Lung microvascular endothelial cell (primary cell): ENCODE measurements around the gene RUVBL2. TPM values are rescaled to one million over a fixed set of nuclear protein-coding genes. Genes with fewer than 3 reads are reported as not detected.
"Not testable (repeated sequence)": the region's sequence is repeated elsewhere in the genome, so short reads cannot be mapped to it uniquely, and the experiment has no call there.

Experiments used
- DNase-seq, 2 donors: peaks; one replicate each; pipeline versions ENCODE4 v3.0.0 to v3.0.0-alpha.2; 2010; ENCODE audit warnings: low read depth in 2 of 2
- total RNA-seq: library from RNA; depleted of rRNA; stranded (reverse); fragments of >200 nt; gene quantifications from 2 replicates; pipeline ENCODE4 v1.2.1, GENCODE V29; 2014

The RUVBL2 gene
- total RNA-seq, 1 donor from 2014 or later, result 113 TPM

DNA sequence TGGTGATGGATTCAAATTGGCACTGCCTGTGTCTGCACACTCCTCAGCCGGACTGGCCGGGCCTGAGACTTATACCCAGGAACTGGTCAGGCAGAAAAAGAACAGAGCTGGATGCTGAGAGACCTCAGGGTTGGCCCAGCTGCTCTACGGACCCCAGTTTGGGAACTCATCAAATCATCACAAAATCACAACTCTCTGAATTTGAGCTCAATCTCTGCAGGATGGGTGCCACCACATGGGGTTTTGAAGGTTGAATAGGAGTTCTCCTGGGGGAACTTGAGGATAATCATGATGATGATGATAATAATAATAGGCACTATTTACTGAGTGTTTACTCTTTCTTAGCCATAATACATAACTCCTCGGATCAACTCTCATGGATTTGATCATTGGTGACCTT, 49.0 kb downstream of the RUVBL2 start:
- DNase-seq, result not testable (repeated sequence)

DNA sequence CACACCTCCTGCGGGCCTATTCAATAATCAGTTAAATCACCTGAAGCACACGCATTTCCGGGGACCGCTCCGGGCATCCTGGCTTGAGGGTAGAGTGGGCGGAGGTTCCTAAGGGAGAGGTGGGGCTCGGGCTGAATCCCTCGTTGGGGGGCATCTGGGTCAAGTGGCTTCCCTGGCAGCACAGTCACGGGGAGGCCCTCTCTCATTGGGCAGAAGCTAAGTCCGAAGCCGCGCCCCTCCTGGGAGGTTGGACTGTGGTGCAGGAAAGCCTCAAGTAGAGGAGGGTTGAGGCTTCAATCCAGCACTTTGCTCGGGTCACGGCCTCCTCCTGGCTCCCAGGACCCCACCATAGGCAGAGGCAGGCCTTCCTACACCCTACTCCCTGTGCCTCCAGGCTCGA, 49.9 kb downstream of the RUVBL2 start, which contains the start of gene CGB5:
CGB5 (plus strand) TSS at position 301 of the 400 bp plus-strand sequence. CDS start 362 bp downstream, outside the sequence.
- not testable (repeated sequence) for DNase-seq

GRCh38 chr19:49049011-49049410, 55.3 kb downstream of the RUVBL2 start, which contains the start of gene CGB8:
CGB8 (minus strand) TSS chr19:49049111; CDS start chr19:49048739, 372 bp downstream.
- DNase-seq, result not testable (repeated sequence)

- not testable (repeated sequence) for DNase-seq
These were observed 56.1 kb downstream of the RUVBL2 start for GRCh38 chr19:49049834-49050233.

DNA sequence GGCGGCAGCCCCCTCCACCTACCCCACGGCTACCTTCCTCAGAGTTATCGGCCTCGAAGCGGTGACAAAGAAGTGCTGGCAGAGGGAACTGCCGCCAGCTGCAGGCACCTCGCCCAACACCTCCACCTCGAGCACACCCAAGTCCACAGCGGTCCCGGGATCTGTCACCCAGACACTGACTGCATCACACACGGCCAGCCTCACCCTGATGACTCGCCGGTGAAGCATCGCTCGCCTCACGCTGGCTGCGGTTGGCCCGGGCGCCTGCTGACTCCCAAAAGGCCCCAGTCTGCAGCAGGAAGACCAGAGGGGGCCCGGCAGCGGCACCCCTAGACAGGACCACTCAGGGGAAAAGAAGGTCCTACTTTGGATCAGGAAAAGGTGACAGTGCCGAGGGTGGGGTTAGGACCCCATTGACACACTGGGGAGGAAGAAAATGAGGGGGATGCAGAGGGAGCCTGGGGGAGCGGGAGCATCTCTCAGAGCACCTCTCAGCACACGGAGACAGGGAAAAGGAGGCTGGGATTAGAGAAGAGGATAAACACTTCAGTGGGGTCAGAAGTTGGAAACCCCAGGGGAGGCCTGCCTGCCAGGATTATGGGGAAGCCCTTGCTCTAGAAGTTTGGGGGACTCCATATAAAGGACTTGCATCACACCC, 56.8 kb downstream of the RUVBL2 start:
- DNase-seq, result not testable (repeated sequence)

DNA sequence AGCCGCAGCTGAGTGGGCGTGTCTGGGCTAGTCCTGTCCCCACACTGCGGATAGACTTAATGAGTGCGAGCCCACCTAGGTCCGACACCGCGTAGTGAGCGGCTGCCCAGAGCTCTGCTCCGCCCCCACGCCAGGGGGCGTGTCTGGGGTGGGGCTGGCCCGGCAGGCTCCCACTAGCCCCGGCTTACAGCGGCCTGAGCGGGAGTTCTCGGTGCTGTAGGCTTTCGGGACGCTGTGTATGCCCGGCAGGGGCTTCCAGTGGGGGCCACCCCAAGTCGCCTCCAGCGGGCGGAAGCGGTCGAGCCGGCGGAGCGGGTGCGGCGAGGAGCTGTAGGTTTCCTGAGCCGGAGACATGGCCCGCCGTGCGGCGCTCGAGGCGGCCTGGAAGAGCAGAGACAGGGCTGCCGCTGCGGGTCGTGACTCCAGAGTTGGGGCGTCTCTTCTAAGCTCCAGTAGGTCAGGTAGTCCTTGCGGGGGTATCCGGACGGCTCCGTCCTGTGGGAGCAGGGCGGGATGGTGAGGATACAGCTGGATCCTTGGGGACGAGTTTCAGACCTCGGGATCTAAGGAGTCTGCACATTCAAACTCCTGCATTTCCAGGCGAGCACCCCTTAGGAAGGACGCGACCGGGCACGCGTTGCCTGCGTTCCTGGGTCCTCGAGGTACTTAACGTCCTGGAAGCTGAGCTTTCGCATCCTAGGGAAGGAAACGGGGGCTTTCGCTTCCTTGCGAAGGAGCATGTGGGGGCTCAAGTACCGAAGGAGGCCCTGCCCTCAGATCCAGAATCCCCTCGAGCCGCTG, 62.6 kb downstream of the RUVBL2 start:
- peak; percentile 37 to 65 for DNase-seq

- DNase-seq, result not testable (repeated sequence)
These were observed 63.4 kb downstream of the RUVBL2 start for GRCh38 chr19:49056902-49057596.

DNA sequence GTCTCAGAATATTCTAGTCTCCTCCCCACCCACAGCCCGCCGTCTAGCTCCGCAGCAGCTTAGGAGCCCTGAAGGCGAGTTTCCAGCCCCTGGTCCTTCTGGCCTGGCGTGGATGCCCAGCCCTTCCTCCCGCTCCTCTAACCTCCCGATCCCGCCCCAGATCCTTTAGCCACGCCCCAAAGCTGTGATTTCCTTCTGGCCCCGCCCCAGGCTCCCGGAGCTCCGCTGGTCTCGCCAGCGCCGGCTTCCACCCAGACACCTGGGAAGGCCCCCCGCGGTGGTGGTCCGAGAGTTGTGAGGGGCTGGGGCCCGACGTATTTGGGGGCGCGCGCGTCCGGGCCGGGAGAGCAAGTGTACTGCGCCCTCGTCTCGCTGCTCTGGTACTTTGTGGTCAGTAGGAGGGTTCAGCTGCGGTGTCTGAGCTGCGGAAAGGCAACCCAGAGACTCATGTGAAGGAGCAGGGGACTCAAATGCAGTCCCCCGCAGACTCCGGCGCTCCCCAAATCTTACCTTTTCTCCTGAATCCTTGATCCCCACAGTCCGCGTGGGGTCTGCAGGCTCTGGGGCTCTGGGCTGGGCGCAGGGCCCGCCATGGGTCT, 64.0 kb downstream of the RUVBL2 start, which contains the start of gene CGB7:
CGB7 (minus strand) TSS at position 114 of the 599 bp plus-strand sequence. CDS start 2,374 bp downstream, outside the sequence.
- DNase-seq, result peak; percentile 25 to 33

DNA sequence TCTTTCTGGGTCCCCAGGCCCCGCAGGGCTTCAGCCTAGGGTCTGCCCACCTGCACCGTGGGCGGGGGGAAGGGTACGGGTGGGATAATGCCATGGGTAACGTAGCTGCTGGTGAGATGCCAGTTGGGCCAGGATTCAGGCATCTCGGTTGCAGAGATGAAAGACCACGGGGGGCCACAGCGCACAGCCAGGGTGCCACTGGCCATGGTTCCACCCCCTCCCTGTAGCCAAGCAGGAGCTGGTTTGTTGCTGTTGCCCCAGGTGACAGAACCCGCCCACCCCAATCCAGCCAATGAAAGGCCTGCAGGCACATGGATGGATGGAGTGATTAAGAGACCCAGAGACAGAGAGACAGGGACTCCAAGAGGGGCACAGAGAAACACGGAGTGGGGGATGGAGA, 64.9 kb downstream of the RUVBL2 start:
- DNase-seq, result peak in 1 of 2 donors; percentile 49

- DNase-seq, result no peak
These were observed 65.4 kb downstream of the RUVBL2 start for GRCh38 chr19:49059053-49059452.

DNA sequence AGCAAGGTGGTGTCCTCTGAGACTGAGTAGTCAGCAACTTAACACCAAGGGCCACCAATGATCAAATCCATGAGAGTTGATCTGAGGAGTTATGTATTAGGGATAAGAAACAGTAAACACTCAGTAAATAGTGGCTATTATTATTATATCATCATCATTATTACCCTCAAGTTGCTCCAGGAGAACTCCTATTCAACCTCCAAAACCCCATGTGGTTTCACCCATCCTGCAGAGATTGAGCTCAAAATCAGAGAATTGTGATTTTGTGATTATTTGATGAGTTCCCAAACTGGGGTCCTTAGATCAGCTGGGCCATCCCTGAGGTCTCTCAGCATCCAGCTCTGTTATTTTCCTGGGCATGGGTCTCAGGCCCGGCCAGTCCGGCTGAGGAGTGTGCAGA, 67.3 kb downstream of the RUVBL2 start:
- DNase-seq, result no peak

DNA sequence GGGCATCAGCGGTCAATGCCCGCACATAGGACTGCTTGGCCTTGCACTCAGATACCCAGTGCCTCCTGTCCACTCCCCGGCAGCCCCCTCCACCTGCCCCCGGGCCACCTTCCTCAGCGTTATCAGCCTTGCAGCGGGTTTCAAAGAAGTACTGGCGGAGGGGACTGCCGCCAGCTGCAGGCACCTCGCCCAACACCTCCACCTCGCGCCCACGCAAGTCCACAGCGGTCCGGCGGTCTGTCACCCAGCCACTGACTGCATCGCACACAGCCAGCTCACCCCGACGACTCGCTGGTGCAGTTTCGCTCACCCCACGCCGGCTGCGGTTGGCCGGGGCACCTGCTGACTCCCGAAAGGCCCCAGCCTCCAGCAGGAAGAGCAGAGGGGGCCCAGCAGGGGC, 67.8 kb downstream of the RUVBL2 start:
- DNase-seq, result no peak

DNA sequence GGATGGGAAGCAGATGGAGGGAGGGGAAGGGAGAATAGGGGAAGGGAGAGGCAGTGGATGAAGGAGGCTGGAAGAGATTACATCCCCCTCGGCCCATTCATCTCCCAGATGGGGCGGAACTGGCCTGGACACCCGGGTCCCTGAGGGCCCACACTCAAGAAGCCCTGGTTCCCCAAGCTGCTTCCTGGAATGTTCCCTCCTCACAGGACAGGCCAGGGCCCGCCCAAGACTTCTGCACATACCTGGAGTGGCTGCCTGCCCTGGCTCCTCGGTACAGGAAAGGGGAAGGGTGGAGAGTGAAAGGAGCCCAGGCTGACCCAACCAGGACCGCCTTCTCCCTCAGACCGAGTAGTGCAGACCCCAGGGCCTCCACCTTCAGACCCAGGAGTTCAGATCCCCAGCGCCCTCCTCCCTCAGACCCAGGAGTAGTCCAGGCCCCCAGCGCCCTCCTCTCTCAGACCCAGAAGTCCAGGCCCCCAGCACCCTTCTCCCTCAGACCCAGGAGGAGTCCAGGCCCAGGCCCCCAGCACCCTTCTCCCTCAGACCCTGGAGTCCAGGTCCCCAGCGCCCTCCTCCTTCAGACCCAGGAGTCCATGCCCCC, 70.4 kb downstream of the RUVBL2 start:
- no peak for DNase-seq

DNA sequence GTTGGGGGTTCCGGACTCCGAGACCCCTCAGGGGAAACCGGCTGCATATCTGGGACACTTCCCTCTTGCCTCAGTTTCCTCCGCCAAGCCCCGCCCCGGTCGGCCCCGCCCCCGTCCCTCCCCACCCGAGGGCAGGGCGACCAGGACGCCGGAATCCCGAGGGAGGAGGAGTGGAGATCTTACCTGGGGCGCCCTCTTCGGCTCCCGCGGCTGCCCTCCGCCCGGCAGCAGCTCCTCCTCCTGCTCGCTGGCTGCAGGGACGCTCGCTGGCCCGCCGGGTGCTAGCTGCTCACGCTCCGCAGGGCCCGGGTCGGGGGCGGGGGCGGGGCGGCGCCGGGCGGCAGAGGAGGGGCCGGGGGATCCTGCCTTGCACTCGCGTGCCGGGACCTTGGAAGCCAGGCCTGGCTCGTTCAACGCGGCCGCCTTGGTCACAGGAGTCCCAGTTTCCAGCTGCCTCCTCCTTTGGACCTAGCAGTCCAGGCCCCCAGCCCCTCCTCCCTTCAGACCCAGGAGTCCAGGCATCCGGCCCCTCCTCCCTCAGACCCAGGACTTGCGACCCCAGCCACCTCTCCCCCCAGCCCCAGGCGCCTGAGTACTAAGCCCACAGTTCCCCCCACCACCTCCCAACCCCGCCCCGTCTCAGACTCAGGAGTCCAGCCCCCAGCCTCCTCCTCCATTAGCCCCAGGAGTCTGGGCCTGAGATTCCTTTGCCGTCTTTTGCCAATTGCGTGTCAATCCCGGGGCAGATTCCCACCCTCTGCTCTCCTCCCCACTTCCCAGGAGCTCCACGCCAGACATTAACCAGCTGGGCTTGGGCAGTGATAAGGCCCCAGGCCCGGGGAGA, 71.3 kb downstream of the RUVBL2 start, which contains the start of gene NTF4:
NTF4 (minus strand) TSS at position 51 of the 844 bp plus-strand sequence. CDS start 2,821 bp downstream, outside the sequence.
- no peak for DNase-seq

Other genes starting within 250 kb of the RUVBL2 start
- gene IZUMO1, start 247.0 kb upstream of the RUVBL2 start, total RNA-seq, result 0.20 and 0.22 TPM in 2 replicates
- gene FUT1, start 241.2 kb upstream of the RUVBL2 start, total RNA-seq, result 4.8 and 8.3 TPM in 2 replicates
- gene FGF21, start 238.4 kb upstream of the RUVBL2 start, total RNA-seq, result under 0.01 TPM in 1 of 2 replicates, not detected in the other
- gene BCAT2, start 182.9 kb upstream of the RUVBL2 start, total RNA-seq, result 26.2 and 28.3 TPM in 2 replicates
- gene HSD17B14, start 157.4 kb upstream of the RUVBL2 start, total RNA-seq, result 0.60 and 2.6 TPM in 2 replicates
- gene PLEKHA4, start 125.3 kb upstream of the RUVBL2 start, total RNA-seq, result 2.4 and 7.1 TPM in 2 replicates
- 21.6 and 63.9 TPM in 2 replicates for gene PPP1R15A, start 121.5 kb upstream of the RUVBL2 start, total RNA-seq
- gene TULP2, start 95.1 kb upstream of the RUVBL2 start, total RNA-seq, result under 0.01 TPM in 2 replicates
- gene NUCB1, start 93.6 kb upstream of the RUVBL2 start, total RNA-seq, result 118 and 160 TPM in 2 replicates
- under 0.01 TPM in 1 of 2 replicates, not detected in the other for gene DHDH, start 60.2 kb upstream of the RUVBL2 start, total RNA-seq
- gene BAX, start 39.0 kb upstream of the RUVBL2 start, total RNA-seq, result 96.8 and 101 TPM in 2 replicates
- gene FTL, start 28.6 kb upstream of the RUVBL2 start, total RNA-seq, result 928 and 942 TPM in 2 replicates
- gene GYS1, start 578 bp upstream of the RUVBL2 start, total RNA-seq, result 11.1 and 14.8 TPM in 2 replicates
- not detected in 2 replicates for gene LHB, start 23.2 kb downstream of the RUVBL2 start, total RNA-seq
- not detected in 2 replicates for gene CGB3, start 30.4 kb downstream of the RUVBL2 start, total RNA-seq
- gene CGB2, start 38.0 kb downstream of the RUVBL2 start, total RNA-seq, result not detected in 2 replicates
- gene CGB1, start 43.0 kb downstream of the RUVBL2 start, total RNA-seq, result not detected in 2 replicates
- not detected in 2 replicates for gene CGB5, start 50.0 kb downstream of the RUVBL2 start, total RNA-seq
- not detected in 2 replicates for gene CGB8, start 55.2 kb downstream of the RUVBL2 start, total RNA-seq
- 0.22 TPM in 1 of 2 replicates, not detected in the other for gene CGB7, start 63.9 kb downstream of the RUVBL2 start, total RNA-seq
- gene NTF4, start 70.9 kb downstream of the RUVBL2 start, total RNA-seq, result not detected in 2 replicates
- gene KCNA7, start 78.8 kb downstream of the RUVBL2 start, total RNA-seq, result not detected in 2 replicates
- gene SNRNP70, start 91.6 kb downstream of the RUVBL2 start, total RNA-seq, result 132 and 137 TPM in 2 replicates
- gene LIN7B, start 120.5 kb downstream of the RUVBL2 start, total RNA-seq, result 1.6 and 2.2 TPM in 2 replicates
- gene C19orf73, start 125.3 kb downstream of the RUVBL2 start, total RNA-seq, result 0.22 and 0.40 TPM in 2 replicates
- 1.6 and 2.8 TPM in 2 replicates for gene PPFIA3, start 125.7 kb downstream of the RUVBL2 start, total RNA-seq
- gene HRC, start 161.5 kb downstream of the RUVBL2 start, total RNA-seq, result not detected in 2 replicates
- gene TRPM4, start 163.9 kb downstream of the RUVBL2 start, total RNA-seq, result 9.5 and 10.7 TPM in 2 replicates